ENCODE measurements around the gene DEDD2. TPM values are rescaled to one million over a fixed set of nuclear protein-coding genes. Genes with fewer than 3 reads are reported as not detected.

Gene DEDD2
- total RNA-seq, 1 experiment from 2014 or later: 32.7 TPM

DNA sequence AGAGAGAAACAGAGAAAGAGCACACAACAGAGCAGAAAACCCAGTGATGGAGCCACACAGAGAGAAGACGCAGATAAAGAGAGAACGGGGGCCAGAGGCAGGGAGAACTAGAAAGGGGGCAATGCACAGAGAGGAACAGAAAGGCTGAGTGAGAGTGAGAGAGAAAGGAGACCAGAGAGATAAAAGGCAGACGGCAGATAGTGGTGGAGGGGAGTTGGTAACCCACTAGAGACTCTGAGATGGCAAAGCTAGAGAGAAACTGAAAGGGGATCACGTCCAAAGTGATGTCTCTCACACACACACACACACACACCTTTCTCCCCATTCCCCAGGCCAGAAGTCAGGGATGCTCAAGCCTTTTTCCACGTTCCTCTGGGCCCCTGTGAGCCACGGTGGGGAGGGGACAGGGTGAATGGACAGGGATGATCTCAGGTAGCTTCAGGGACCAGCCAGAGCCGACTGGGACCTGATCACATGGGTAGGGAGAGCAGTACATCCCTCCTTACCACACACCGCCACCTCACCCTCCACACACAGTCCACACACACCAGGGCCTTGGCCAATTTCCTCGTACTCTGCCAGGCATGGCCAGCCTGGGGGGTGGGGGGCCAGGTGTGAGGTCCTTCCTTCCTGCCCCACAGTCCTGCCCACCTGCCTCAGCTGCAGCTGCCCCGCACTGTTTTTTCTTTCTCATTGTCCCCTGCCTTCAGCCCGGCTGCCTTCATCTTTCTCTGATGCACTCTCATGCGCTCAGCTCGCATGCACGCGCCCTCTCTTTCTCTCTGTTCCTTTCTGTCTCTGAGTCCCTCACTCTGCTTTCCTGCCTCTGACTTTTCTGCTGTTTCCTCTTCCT is 62.8 kb downstream of the DEDD2 start:
- intact Hi-C loops (cut with micrococcal nuclease): no loop called here
- Histone ChIP-seq H3K9me3 (ENCODE audit: control insufficient read depth in 1 of 2, insufficient read depth in 1 of 2, low read depth in 1 of 2, low read length in 2 of 2) (no peaks in the 10 kb centered on the region), H2AFZ (ENCODE audit: low read depth, low read length, poor library complexity, severe bottlenecking) (no peak overlapping the region), H3K27ac (ENCODE audit: low read depth, low read length) (no peak overlapping the region), H3K4me2 (ENCODE audit: low read length) (no peak overlapping the region), H3K79me2 (ENCODE audit: insufficient read depth, low read length) (no peaks in the 10 kb centered on the region), H3K4me1 (ENCODE audit: control insufficient read depth in 1 of 2, insufficient read depth in 2 of 2, low read length in 2 of 2) (no peaks in the 10 kb centered on the region), H3K9me2 (ENCODE audit: insufficient read depth) (no peaks in the 10 kb centered on the region), H4K20me1 (ENCODE audit: insufficient read depth) (no peaks in the 10 kb centered on the region), H3K9ac (ENCODE audit: low read length) (no peak overlapping the region), H3K36me3 (ENCODE audit: control insufficient read depth in 1 of 2, insufficient read depth in 2 of 2, low read length in 2 of 2) (no peaks in the 10 kb centered on the region), H3K27me3 (ENCODE audit: insufficient read depth, low read length) (peaks cover 24% of the 10 kb centered on the region), H3K4me3 (replicated peaks in 1 of 2; ENCODE audit: low read depth in 1 of 2, low read length in 2 of 2) (no peak overlapping the region)
- BruUV-seq (replicated peaks): no TSS peak
- POLR2A ChIA-PET: no interaction called here
- TF ChIP-seq EZH2phosphoT487 (IDR thresholded peaks at IDR 0.05; ENCODE audit: borderline replicate concordance): no peak
- no peak for TF ChIP-seq RAD21 (IDR thresholded peaks at IDR 0.05; ENCODE audit: low read depth)
- CTCF ChIA-PET: no interaction called here
- RAD21 ChIA-PET (ENCODE audit: low non-redundant PET in 1 of 2, low total read pairs in 2 of 2, uncharacterized antibody in 2 of 2, unreplicated experiment in 2 of 2): no interaction called here
- DNase-seq (ENCODE audit: low read depth, low spot score) (no peak), ATAC-seq (no peak)

DNA sequence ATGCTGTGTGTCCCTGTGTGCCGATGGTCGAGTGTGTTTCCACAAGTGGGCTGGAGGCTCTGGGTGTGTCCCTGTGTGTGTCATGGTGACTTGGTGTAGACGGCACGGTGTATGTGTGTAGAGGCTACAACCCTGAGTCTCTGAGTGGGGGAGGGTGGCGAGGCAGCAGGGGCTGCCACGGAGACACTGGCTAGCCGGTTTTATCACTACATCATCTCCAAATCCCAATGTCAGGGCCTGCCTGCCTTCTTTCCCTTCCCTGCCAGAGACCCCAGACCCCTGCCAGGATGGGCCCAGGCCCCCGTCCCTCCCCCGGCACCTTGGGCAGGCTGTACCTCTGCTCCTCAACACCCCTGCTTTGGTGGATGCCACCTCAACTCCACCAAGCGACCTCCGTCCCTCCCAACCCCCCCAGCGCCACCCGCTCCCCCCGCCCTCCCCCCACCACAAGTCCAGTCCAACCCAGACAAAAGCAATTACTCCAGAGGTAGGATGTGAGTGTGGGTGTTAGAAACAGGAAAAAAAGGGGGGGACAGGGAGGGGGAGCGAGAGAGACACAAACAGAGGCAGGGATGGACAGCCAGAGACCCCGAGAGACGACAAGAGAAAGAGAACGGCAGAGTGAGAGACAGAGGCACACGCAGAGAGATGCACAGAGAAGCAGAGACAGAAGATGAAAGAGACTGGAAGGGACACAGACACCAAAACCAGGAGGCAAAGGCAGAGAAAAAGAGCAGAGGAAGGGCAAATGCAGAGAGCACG is 63.6 kb downstream of the DEDD2 start:
- RAD21 ChIA-PET (ENCODE audit: low non-redundant PET in 1 of 2, low total read pairs in 2 of 2, uncharacterized antibody in 2 of 2, unreplicated experiment in 2 of 2): no interaction called here
- H3K27ac ChIP-seq (ENCODE audit: low read depth, low read length): no peak overlapping the region
- H3K36me3 ChIP-seq (ENCODE audit: control insufficient read depth in 1 of 2, insufficient read depth in 2 of 2, low read length in 2 of 2): no peaks in the 10 kb centered on the region
- H3K27me3 ChIP-seq (ENCODE audit: insufficient read depth, low read length): peaks cover 22% of the 10 kb centered on the region
- no peaks in the 10 kb centered on the region for H3K4me1 ChIP-seq (ENCODE audit: control insufficient read depth in 1 of 2, insufficient read depth in 2 of 2, low read length in 2 of 2)
- no peaks in the 10 kb centered on the region for H3K9me2 ChIP-seq (ENCODE audit: insufficient read depth)
- no peaks in the 10 kb centered on the region for H3K79me2 ChIP-seq (ENCODE audit: insufficient read depth, low read length)
- no peak for ATAC-seq
- H4K20me1 ChIP-seq (ENCODE audit: insufficient read depth): no peaks in the 10 kb centered on the region
- BruUV-seq (replicated peaks): no TSS peak
- no peak overlapping the region for H3K4me2 ChIP-seq (ENCODE audit: low read length)
- H2AFZ ChIP-seq (ENCODE audit: low read depth, low read length, poor library complexity, severe bottlenecking): no peak overlapping the region
- no peak for DNase-seq (ENCODE audit: low read depth, low spot score)
- H3K4me3 ChIP-seq (replicated peaks in 1 of 2; ENCODE audit: low read depth in 1 of 2, low read length in 2 of 2): no peak overlapping the region
- no peak overlapping the region for H3K9ac ChIP-seq (ENCODE audit: low read length)
- no peak for TF ChIP-seq SIN3A (IDR thresholded peaks at IDR 0.05; ENCODE audit: low read depth)
- TF ChIP-seq, protein P1, sequence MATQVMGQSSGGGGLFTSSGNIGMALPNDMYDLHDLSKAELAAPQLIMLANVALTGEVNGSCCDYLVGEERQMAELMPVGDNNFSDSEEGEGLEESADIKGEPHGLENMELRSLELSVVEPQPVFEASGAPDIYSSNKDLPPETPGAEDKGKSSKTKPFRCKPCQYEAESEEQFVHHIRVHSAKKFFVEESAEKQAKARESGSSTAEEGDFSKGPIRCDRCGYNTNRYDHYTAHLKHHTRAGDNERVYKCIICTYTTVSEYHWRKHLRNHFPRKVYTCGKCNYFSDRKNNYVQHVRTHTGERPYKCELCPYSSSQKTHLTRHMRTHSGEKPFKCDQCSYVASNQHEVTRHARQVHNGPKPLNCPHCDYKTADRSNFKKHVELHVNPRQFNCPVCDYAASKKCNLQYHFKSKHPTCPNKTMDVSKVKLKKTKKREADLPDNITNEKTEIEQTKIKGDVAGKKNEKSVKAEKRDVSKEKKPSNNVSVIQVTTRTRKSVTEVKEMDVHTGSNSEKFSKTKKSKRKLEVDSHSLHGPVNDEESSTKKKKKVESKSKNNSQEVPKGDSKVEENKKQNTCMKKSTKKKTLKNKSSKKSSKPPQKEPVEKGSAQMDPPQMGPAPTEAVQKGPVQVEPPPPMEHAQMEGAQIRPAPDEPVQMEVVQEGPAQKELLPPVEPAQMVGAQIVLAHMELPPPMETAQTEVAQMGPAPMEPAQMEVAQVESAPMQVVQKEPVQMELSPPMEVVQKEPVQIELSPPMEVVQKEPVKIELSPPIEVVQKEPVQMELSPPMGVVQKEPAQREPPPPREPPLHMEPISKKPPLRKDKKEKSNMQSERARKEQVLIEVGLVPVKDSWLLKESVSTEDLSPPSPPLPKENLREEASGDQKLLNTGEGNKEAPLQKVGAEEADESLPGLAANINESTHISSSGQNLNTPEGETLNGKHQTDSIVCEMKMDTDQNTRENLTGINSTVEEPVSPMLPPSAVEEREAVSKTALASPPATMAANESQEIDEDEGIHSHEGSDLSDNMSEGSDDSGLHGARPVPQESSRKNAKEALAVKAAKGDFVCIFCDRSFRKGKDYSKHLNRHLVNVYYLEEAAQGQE (IDR thresholded peaks at IDR 0.05; ENCODE audit: low read depth): no peak
- no peak for TF ChIP-seq POLR2AphosphoS5 (IDR thresholded peaks at IDR 0.05; ENCODE audit: low read depth, low read length)
- no peak for TF ChIP-seq ZFX (IDR thresholded peaks at IDR 0.05)
- TF ChIP-seq FOSL1 (IDR thresholded peaks at IDR 0.05; ENCODE audit: low read depth): no peak
- POLR2A ChIA-PET: no interaction called here
- CTCF ChIA-PET: no interaction called here
- H3K9me3 ChIP-seq (ENCODE audit: control insufficient read depth in 1 of 2, insufficient read depth in 1 of 2, low read depth in 1 of 2, low read length in 2 of 2): no peaks in the 10 kb centered on the region
- intact Hi-C loops (cut with micrococcal nuclease): no loop called here
